ENCODE data around the gene MAML2. TPM values are rescaled to one million over a fixed set of nuclear protein-coding genes. Genes with fewer than 3 reads are reported as not detected.

MAML2 gene
- total RNA-seq, 2 experiments from 2014 or later = 23.4 to 27.2 TPM

GRCh38 chr11:95933594-95933993, 409.4 kb downstream of the MAML2 start:
- H3K27ac Mint-ChIP-seq = no peak overlapping the region
- no peaks in the 10 kb centered on the region for H3K4me1 Mint-ChIP-seq
- peaks cover 2% of the 10 kb centered on the region for H3K36me3 Mint-ChIP-seq (ENCODE audit: low read depth)
- CTCF ChIA-PET = no interaction called here
- no peak for DNase-seq
- POLR2A ChIA-PET = no interaction called here
- H3K27me3 Mint-ChIP-seq = peaks cover 7% of the 10 kb centered on the region
- peaks cover 17% of the 10 kb centered on the region for H3K9me3 Mint-ChIP-seq
- no peak overlapping the region for H3K4me3 Mint-ChIP-seq

- H3K27ac Mint-ChIP-seq = no peak overlapping the region
- POLR2A ChIA-PET = no interaction called here
- CTCF ChIA-PET = interaction anchor here (0.7 kb wide), 1 partner anchor 107 kb away, joined by 3 read pairs; no protein-coding TSS in a partner anchor
- no peaks in the 10 kb centered on the region for H3K4me1 Mint-ChIP-seq
- no peak for DNase-seq
- peaks cover 2% of the 10 kb centered on the region for H3K36me3 Mint-ChIP-seq (ENCODE audit: low read depth)
- H3K4me3 Mint-ChIP-seq = no peak overlapping the region
- H3K9me3 Mint-ChIP-seq = peaks cover 17% of the 10 kb centered on the region
- peaks cover 11% of the 10 kb centered on the region for H3K27me3 Mint-ChIP-seq
These were observed 411.1 kb downstream of the MAML2 start for GRCh38 chr11:95931916-95932315.

GRCh38 chr11:95930948-95931347, 412.0 kb downstream of the MAML2 start:
- Mint-ChIP-seq H3K27me3 (peaks cover 17% of the 10 kb centered on the region), H3K4me1 (no peaks in the 10 kb centered on the region), H3K9me3 (peaks cover 17% of the 10 kb centered on the region), H3K36me3 (ENCODE audit: low read depth) (peaks cover 2% of the 10 kb centered on the region), H3K27ac (no peak overlapping the region), H3K4me3 (no peak overlapping the region)
- DNase-seq = no peak
- CTCF ChIA-PET = no interaction called here
- POLR2A ChIA-PET = no interaction called here

- H3K4me3 Mint-ChIP-seq = no peak overlapping the region
- H3K4me1 Mint-ChIP-seq = peaks cover 27% of the 10 kb centered on the region
- H3K36me3 Mint-ChIP-seq (ENCODE audit: low read depth) = peaks cover 5% of the 10 kb centered on the region
These were observed 416.3 kb downstream of the MAML2 start for GRCh38 chr11:95926726-95927125.

More at GRCh38 chr11:95926726-95927125, 416.3 kb downstream of the MAML2 start:
- Mint-ChIP-seq H3K9me3 (peaks cover 13% of the 10 kb centered on the region), H3K27ac (no peak overlapping the region), H3K27me3 (peaks cover 14% of the 10 kb centered on the region)
- CTCF ChIA-PET = no interaction called here
- POLR2A ChIA-PET = no interaction called here
- DNase-seq = no peak

Small RNAs within 50 kb of the gene (microRNA-seq; reads per million reads assigned to microRNA genes)
- not detected for gene MIR1260B (ENCODE audit: borderline microRNAs expressed, borderline replicate concordance)

Other genes with a start within 250 kb of the MAML2 start
- gene CCDC82, start 46.7 kb upstream of the MAML2 start, total RNA-seq = 10 to 100 TPM; 34.0 to 38.0 TPM
- 10 to 100 TPM; 10.3 to 10.9 TPM for gene JRKL, start 46.8 kb upstream of the MAML2 start, total RNA-seq

All from activated CD4-positive, alpha-beta T cell treated with anti-CD3 and anti-CD28 coated beads, Interleukin-2, amount 10 ng/mL, durations not matched to agents 7 days and 5 days (primary cell).